SK-N-SH (cell line): ENCODE data around the gene FRMPD1. TPM values are rescaled to one million over a fixed set of nuclear protein-coding genes. Genes with fewer than 3 reads are reported as not detected.

Experiments used
- CTCF ChIA-PET: fragments of 300-600, 350-600 bp; formaldehyde crosslinking; extraction: SDS; loops from one replicate; lab custom pipeline; 2021; lab: Yijun Ruan, JAX
- POLR2A ChIA-PET: fragments of 350-600 bp; sonication (Branson Sonifier 250); formaldehyde crosslinking; extraction: SDS; loops from one replicate; lab custom pipeline; 2020; ENCODE audit warnings: antibody characterized with exemption, inconsistent platforms; lab: Yijun Ruan, JAX
- DNase-seq: peaks from one replicate; pipeline ENCODE4 v3.0.0; 2012
- H2AFZ ChIP-seq: fragments of 200-600 bp; sonication (generic); 2 replicates; pipeline ENCODE4 v1.8.1; 2016; ENCODE audit warnings: antibody characterized with exemption, mild to moderate bottlenecking, low read depth
- H3F3A ChIP-seq: fragments of 200-600 bp; sonication (generic); replicated peaks from 2 replicates; pipeline ENCODE3; 2016; ENCODE audit warnings: antibody characterized with exemption, mild to moderate bottlenecking; ENCODE audit not compliant: insufficient read depth
- H3K27ac ChIP-seq, 2 experiments: fragments of 200-500 bp in 1 of 2; fragments of 200-600 bp in 1 of 2; sonication (Bioruptor generic) in 1 of 2; sonication (generic), shearing (Covaris generic) in 1 of 2; 2 replicates each; pipeline versions ENCODE4 v1.5.1 to v1.6.1; 2014 to 2016; ENCODE audit warnings: low read depth in 2 of 2, inconsistent platforms in 1 of 2, low read length in 1 of 2, mild to moderate bottlenecking in 1 of 2, mixed read lengths in 1 of 2
- H3K27me3 ChIP-seq: fragments of 200-600 bp; sonication (generic), shearing (Covaris generic); 2 replicates; pipeline ENCODE4 v1.6.1; 2016; ENCODE audit warnings: mixed run types; ENCODE audit not compliant: insufficient read depth
- H3K36me3 ChIP-seq, 2 experiments: fragments of 200-500 bp in 1 of 2; fragments of 200-600 bp in 1 of 2; sonication (Bioruptor generic) in 1 of 2; sonication (generic) in 1 of 2; replicated peaks in 1 of 2; 2 replicates each; pipeline versions ENCODE3 to v1.5.1; 2014 to 2016; ENCODE audit warnings: low read length in 1 of 2, mild to moderate bottlenecking in 1 of 2; ENCODE audit not compliant: insufficient read depth in 2 of 2, control insufficient read depth in 1 of 2
- H3K4me1 ChIP-seq, 2 experiments: fragments of 200-500 bp in 1 of 2; fragments of 200-600 bp in 1 of 2; sonication (Bioruptor generic) in 1 of 2; sonication (generic), shearing (Covaris generic) in 1 of 2; 2 replicates each; pipeline versions ENCODE4 v1.5.1 to v1.6.1; 2014 to 2016; ENCODE audit warnings: low read depth in 1 of 2, low read length in 1 of 2, mixed run types in 1 of 2; ENCODE audit not compliant: insufficient read depth in 2 of 2, control insufficient read depth in 1 of 2
- H3K4me2 ChIP-seq: fragments of 200-600 bp; sonication (generic), shearing (Covaris generic); 2 replicates; pipeline ENCODE4 v1.6.1; 2017; ENCODE audit warnings: mixed run types
- H3K4me3 ChIP-seq, 2 experiments: fragments of 200-500 bp in 1 of 2; fragments of 200-600 bp in 1 of 2; sonication (Bioruptor generic) in 1 of 2; sonication (generic), shearing (Covaris generic) in 1 of 2; 2 replicates each; pipeline versions ENCODE4 v1.5.1 to v1.8.1; 2014 to 2016; ENCODE audit warnings: low read depth in 2 of 2, inconsistent platforms in 1 of 2, low read length in 1 of 2, mild to moderate bottlenecking in 1 of 2, mixed read lengths in 1 of 2, moderate library complexity in 1 of 2
- H3K79me2 ChIP-seq: fragments of 200-600 bp; sonication (generic); 2 replicates; pipeline ENCODE4 v1.8.1; 2017; ENCODE audit warnings: mild to moderate bottlenecking; ENCODE audit not compliant: insufficient read depth
- H3K9ac ChIP-seq: fragments of 200-600 bp; sonication (generic); 2 replicates; pipeline ENCODE4 v1.6.1; 2017; ENCODE audit warnings: mixed run types
- H3K9me2 ChIP-seq: fragments of 200-600 bp; sonication (generic); 2 replicates; pipeline ENCODE4 v1.6.1; 2017; ENCODE audit warnings: mixed run types
- H3K9me3 ChIP-seq: fragments of 200-600 bp; sonication (generic); 2 replicates; pipeline ENCODE4 v1.6.1; 2017; ENCODE audit warnings: mixed run types, mild to moderate bottlenecking, moderate library complexity
- H4K20me1 ChIP-seq: fragments of 200-600 bp; sonication (generic); 2 replicates; pipeline ENCODE4 v1.6.1; 2017; ENCODE audit warnings: mild to moderate bottlenecking, mixed run types; ENCODE audit not compliant: insufficient read depth
- CTCF ChIP-seq: fragments of 200-600 bp; sonication (generic); IDR thresholded peaks from 2 replicates; pipeline ENCODE4 v1.6.1; 2017; ENCODE audit warnings: antibody characterized with exemption, mild to moderate bottlenecking, moderate library complexity
- EP300 ChIP-seq, 2 experiments: IDR thresholded peaks; 2 replicates each; pipeline versions ENCODE4 v1.4.0 to v1.6.1; 2012; ENCODE audit warnings: borderline replicate concordance in 1 of 2, low read depth in 1 of 2, low read length in 1 of 2
- FOSL2 ChIP-seq: IDR thresholded peaks from 2 replicates; pipeline ENCODE4 v1.4.0; 2012; ENCODE audit warnings: low read depth, mild to moderate bottlenecking, moderate library complexity, borderline replicate concordance
- IRF3 ChIP-seq: fragments of 150-350 bp; IDR thresholded peaks from 2 replicates; pipeline ENCODE4 v1.6.1; 2016; ENCODE audit warnings: mild to moderate bottlenecking, low read depth, low read length
- RCOR1 ChIP-seq: fragments of 150-350 bp; IDR thresholded peaks from 2 replicates; pipeline ENCODE4 v1.6.1; 2017; ENCODE audit warnings: antibody characterized with exemption, low read length
- REST ChIP-seq: IDR thresholded peaks from 2 replicates; pipeline ENCODE4 v1.6.1; 2012; ENCODE audit warnings: mild to moderate bottlenecking, low read depth, low read length, moderate library complexity
- RXRA ChIP-seq: IDR thresholded peaks from 2 replicates; pipeline ENCODE4 v1.4.0; 2012; ENCODE audit warnings: low read depth, mild to moderate bottlenecking, borderline replicate concordance
- SMC3 ChIP-seq: IDR thresholded peaks from 2 replicates; pipeline ENCODE4 v1.6.1; 2012; ENCODE audit warnings: low read depth, low read length, improper control_type of control experiment
- TCF12 ChIP-seq: IDR thresholded peaks from 2 replicates; pipeline ENCODE4 v1.4.0; 2012
- YY1 ChIP-seq: IDR thresholded peaks from 2 replicates; pipeline ENCODE4 v1.4.0; 2012; ENCODE audit warnings: low read depth, mild to moderate bottlenecking
- ZBTB33 ChIP-seq: IDR thresholded peaks from 2 replicates; pipeline ENCODE4 v1.4.0; 2012; ENCODE audit warnings: low read depth, borderline replicate concordance
- WGBS: methylation state at CpG from one replicate; pipeline ENCODE4 v1.1.6; 2017; ENCODE audit warnings: low lambda C conversion rate; 5-methylcytosine and 5-hydroxymethylcytosine counted together
- polyA plus RNA-seq, 3 experiments: library from polyadenylated mRNA; depleted of rRNA; stranded (reverse); fragments of >200 nt; gene quantifications; 2 replicates each; pipeline ENCODE4 v1.2.3, GENCODE V29; 2012

Gene FRMPD1
- polyA plus RNA-seq, 1 of the 3 experiments (the other 2 are of a cell fraction): not detected

GRCh38 chr9:37776328-37776727 lies 125.6 kb downstream of the FRMPD1 start:
- no peak for DNase-seq
- POLR2A ChIA-PET: no interaction called here
- WGBS: 88% methylated on average over 5 of the region's 5 CpGs

More at GRCh38 chr9:37776328-37776727, 125.6 kb downstream of the FRMPD1 start:
- H3K79me2 ChIP-seq: peaks cover 13% of the 10 kb centered on the region; the same call in 1 of the 2 replicates
- H4K20me1 ChIP-seq: no peaks in the 10 kb centered on the region
- H3K4me2 ChIP-seq: no peak overlapping the region
- no peaks in the 10 kb centered on the region for H3K9me2 ChIP-seq
- no peak overlapping the region for H3K9ac ChIP-seq
- TF ChIP-seq RCOR1 (no peak), TCF12 (no peak), YY1 (no peak), SMC3 (no peak), EP300 (IDR thresholded peaks at IDR 0.05; ENCODE audit: borderline replicate concordance in 1 of 2, low read depth in 1 of 2, low read length in 1 of 2) (no peak), CTCF (no peak), FOSL2 (no peak), IRF3 (no peak), REST (no peak), RXRA (no peak), ZBTB33 (no peak)
- H3K36me3 ChIP-seq: peaks cover 45 to 52% of the 10 kb centered on the region in 2 experiments
- H3K9me3 ChIP-seq: no peaks in the 10 kb centered on the region
- H2AFZ ChIP-seq: no peak overlapping the region
- H3K4me3 ChIP-seq: no peak overlapping the region
- peaks cover 16% of the 10 kb centered on the region for H3F3A ChIP-seq
- no peaks in the 10 kb centered on the region for H3K27me3 ChIP-seq
- H3K27ac ChIP-seq: no peak overlapping the region
- no peaks in the 10 kb centered on the region for H3K4me1 ChIP-seq
- CTCF ChIA-PET: no interaction called here
